ENCODE measurements around the gene CDHR3.
"Not testable (repeated sequence)": the region's sequence is repeated elsewhere in the genome, so short reads cannot be mapped to it uniquely, and the experiment has no call there.

Gene CDHR3

DNA sequence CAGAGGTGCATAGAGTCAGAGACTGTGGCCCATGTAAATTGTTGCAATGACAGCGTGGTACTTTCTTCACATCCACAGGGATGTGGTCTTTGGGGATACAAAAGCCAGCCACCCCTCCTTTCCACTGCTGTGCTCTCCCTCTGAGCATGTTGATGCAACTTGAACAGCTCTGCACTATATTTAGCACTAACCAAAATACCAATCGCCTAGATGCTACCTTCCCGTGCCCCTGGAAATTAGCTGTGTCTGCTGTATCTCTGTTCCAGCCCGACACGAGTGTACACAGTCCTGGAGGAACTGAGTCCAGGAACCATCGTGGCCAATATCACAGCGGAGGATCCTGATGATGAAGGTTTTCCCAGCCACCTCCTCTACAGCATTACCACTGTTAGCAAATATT lies 38.1 kb downstream of the CDHR3 start:
- DNase-seq: no peak

DNA sequence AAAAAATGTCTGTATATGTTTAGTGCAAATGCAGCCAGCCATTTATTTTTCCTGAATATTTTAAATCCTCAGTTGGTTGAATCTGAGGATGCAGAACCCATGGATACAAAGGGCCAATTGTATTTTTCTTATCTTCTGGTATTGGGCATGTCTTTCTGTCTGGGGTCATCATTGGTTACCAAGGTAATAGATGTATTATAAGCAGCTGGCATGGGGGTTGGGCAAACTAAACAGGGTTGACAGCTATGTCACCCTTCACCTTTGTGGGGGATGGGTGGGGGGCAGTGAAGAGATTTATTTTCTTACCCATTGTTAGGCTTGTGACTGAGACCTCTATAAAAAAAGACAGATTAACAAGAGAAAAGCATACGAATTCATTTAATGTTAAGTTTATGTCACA lies 38.8 kb downstream of the CDHR3 start:
- no peak for DNase-seq

DNA sequence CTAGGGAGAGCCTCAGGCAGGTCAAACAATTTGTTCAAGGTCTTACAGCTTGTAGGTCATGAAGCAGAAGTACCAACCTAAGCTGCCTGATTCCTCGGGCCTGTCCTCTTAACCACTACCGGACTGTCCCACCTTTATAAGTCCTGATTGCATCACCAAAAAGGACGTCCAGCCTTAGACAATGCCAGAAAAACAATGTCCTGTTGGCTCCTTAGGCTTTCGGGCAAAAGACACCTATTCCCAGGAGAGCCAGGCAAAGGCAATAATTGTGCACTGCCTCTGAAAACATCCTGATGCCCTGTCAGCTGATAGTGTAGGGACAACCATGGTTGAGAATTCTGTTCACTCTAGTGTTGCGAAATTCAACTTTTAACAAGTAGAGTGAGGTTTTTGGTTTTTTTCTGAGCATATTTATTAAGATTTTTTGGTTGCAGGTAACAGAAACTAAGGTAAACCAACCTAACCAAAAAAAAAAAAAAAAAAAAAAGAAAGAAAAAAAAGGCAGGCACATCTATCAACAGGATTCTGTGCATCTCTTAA lies 40.5 kb downstream of the CDHR3 start:
- no peak for DNase-seq

DNA sequence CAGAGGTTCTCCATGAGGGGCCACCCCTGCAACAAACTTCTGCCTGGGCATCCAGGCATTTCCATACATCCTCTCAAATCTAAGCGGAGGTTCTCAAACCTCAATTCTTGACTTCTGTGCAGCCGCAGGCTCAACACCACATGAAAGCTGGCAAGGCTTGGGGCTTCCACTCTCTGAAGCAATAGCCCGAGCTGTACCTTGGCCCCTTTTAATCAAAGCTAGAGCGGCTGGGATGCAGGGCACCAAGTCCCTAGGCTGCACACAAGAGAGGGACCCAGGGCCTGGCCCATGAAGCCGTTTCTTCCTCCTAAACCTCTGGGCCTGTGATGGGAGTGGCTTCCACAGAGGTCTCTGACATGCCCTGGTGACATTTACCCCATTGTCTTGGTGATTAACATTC lies 43.8 kb downstream of the CDHR3 start:
- DNase-seq: no peak

DNA sequence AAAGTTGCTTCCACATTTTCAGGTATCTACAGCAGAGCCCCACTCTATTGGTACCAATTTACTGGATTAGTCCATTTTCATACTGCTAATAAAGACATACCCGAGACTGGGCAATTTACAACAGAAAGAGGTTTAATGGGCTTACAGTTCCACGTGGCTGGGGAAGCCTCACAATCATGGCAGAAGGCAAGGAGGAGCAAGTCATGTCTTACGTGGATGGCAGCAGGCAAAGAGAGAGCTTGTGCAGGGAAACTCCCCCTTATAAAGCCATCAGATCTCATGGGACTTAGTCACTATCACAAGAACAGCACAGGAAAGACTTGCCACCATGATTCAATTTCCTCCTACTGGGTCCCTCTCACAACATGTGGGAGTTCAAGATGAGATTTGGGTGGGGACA lies 44.7 kb downstream of the CDHR3 start:
- DNase-seq: not testable (repeated sequence)

DNA sequence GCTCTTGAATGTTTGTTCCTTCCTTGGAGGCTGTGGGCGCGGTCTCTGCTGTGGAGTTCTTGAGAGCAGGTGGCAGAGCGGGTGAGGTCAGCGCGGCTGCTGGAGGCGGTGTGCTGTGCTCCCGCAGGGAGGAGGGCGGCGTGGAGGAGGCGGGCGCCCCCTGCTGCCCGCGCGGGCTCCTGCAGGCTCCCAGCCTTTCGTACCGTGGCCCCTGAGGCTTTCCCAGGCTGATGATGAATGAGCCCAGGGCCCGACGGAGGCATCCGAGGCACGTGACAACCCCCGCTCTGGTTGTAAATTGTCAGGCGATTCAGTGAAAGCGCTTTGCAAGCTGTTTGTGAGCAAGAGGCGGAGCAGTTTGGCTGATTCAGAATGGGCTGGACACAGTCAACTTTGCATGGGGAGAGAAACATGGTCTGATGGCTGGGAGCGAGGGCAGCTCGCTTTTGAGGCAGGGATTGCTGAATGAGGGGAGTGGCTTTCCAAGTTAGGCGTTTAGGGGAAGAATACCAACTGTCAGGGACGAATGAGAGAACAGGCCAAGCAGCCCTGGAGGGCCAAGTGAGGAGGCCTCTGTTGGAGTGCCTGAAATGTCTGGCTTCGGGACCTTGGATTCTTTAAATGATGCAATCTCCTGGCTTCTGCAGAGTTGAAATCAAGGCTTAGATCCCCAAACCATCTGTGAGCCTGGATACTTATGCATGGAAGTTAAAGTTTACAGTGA lies 46.6 kb downstream of the CDHR3 start:
- peak; percentile 79 to 81 for DNase-seq

DNA sequence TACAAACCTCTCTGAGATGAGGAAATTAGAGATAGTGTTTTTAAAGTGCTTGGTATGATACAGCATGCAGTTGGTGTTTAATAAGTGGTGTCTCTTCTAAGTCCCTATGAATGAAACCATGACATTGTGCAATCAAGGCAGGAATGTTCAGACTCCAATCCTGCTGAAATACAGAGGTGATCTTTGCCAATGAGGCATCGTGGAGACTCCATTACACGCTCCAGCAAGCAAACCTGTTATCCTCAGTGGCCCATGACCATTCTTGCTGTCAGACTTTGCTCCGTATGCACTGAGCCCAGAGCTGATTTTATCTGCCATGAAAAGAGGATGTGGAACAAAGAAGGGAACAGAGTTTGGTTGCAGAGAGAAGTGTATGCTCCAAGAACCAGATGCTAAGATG lies 47.3 kb downstream of the CDHR3 start:
- DNase-seq: no peak

DNA sequence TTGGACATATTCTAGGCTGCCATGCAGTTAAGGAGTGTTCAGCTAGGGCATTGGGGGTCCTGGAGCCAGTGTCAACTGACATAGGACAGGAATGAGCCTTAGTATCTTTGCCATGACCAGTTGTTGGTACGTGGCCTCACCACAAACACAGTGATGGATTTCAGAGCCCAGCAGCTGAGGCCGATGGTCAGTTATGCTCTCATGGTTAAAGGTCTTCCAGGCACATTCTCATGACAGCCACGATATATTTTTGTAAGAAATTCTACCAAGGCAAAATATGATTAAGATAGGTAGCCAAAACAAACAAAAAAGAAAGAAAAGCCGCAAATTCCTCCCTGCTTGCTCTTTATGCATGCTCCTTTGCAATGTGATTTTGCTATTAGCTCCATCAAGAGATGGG lies 47.8 kb downstream of the CDHR3 start:
- no peak for DNase-seq

DNA sequence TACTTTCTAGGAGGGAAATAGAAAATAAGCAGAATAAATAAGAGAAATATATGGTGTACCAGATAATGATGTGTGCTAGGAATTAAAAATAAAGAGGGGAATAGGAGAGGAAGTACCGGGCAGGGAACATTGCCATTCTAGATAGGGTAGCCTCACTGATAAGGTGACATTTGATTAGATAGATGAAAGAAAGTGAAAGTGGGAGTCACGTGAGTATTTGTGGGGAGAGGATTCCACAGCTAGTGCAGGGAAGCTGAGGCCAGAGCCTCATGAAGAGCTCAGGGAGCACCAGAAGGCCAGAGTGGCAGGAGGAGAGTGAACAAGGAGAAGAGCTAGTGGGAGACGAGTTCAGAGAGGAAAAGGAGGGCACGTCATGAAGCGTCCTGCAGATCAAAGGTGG lies 49.1 kb downstream of the CDHR3 start:
- DNase-seq: no peak

DNA sequence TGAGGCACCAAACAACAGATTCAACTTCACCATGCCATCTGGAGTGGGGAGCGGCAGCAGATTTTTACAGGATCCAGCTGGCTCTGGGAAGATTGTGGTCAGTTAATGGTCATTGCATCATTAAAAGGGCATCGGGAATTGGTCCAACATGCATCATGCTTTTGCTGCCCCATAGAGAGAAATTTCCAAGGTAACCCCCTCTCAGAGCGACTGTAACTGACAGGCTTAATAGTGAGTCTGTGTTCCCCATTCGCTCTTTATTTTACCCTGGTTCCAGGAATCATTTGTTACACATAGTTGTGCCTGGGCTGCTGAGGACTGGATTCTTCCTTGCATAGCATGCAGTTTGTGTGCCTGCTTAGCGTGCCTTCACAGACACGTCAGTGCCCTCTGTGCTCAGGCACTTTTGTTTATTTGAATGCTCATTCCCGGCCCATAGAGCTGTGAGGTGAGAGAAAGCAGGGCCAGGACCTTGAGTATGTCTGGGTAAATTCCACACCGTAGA lies 49.9 kb downstream of the CDHR3 start:
- no peak for DNase-seq

DNA sequence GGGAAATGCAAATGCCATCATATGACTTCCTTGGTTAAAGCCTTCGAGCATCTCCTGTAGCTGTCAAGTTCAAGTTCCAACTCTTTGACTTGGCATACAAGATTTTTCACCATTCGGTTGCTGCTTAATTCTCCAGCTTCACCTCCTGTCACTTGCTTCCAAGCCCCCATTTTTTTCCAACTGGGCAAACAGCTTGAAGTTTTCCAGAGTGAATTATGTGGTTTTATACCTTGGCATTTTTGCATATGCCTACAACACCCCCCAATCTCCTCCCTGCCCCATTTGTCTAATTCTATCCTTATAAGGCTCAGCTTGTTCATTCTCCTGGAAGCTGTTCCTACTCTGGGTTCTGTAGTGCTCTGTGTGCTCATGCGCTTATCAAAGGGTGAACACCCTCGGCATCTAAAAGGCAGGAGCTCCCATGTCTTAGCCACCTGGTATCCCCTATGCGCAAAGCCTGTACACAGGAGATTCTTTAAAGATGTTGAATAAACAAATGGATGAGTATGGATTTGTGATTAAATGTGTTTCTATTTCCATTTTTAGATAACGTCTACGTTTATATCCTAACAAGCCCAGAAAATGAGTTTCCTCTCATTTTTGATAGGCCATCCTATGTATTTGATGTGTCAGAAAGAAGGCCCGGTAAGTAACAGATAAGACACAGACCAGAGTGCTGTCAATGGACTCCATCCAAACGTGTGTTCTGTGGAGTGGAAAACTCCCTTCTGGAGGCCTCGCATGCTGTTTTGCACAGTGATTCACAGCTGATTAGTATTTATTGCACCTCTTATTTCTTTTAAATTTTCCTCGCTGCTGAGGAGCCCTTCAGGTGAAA lies 52.5 kb downstream of the CDHR3 start:
- no peak for DNase-seq

DNA sequence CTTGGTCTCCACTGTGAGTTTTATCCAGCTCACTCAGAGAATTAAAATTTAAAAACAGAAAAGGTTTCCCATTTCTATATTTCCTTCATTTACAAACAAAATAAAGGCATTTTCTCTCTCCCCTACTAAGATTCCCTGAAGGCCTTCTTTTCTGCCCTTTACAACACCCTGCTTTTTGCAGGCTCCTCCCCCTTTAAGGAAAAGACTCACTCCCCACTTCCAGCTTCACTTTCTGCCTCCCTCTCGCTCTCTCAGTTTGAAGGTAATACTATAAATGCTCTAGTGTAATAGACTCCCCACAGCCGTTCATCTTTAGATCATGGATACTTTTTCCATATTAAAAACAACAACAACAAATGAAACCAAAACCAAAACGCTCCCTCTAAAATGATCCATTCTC lies 53.3 kb downstream of the CDHR3 start:
- no peak for DNase-seq

DNA sequence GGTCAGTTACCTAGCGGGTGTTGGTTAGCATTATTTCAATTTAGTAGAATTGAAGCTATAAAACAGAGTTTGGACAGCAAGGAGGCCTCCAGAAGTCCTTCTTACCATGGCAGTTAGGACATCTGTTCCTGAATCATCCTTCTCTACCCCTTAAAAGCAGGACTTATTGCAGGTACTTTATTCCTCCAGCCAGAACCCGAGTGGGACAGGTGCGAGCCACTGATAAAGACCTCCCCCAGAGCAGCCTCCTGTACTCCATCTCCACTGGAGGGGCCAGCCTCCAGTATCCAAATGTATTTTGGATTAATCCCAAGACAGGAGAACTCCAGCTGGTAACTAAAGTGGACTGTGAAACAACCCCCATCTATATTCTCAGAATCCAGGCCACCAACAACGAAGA lies 54.6 kb downstream of the CDHR3 start:
- no peak for DNase-seq

DNA sequence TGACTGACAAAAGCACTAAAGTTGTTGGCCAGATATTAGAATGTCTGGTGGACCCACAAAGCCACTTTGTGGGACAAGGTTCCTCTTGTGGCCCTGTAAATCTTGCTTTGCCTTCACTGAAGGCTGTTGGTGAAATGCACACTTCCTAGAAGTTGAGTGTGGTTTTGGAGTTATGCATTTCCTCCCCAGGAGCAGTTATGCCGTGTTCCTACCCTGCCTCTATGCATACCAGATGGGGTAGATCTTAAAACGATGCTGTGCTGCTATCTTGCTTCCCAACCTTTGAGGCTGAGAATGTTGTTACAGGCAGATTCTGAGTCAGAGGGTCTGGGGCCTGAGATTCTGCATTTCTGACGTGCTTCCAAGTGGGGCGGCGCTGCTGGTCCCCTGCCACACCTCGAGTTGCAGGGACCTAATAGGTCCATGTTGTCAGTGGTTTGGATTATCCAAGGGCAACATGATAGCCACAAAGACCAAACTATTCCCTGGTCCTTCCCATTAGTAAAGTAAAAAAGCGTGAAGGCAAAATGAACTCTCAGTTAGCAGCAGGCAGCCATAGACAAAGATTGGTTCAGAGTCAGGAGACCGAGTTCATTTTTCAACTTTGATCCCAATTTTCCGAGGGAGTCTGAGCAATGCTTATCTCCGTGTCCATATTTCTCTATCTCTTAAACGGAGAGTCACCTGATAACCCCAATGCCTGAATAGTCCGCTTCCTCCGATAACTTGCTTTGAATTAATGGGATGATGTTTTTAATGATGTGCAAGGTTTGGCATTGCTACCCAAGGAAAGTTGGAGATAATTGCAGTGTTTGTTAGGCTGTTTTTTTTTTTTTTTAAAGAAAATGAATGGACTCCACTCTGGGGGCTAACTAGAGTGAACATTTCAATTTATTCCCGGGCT lies 55.8 kb downstream of the CDHR3 start:
- no peak for DNase-seq

DNA sequence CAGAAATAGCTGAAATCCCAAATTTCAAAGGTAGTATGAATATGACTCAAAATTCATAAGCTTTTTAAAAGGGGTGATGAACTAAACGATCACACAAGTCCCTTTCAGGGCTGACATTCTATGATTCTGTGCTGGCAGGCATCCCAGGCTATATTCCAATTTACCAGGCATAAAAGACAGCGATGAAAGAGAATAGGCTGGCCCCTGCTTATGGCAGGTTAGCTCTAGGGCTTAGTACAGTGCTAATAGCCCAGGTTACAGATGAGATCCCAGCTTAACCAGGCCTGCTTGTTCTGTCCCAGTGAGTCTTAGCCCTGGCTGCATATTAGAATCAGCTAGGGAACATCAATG lies 56.4 kb downstream of the CDHR3 start:
- no peak for DNase-seq

DNA sequence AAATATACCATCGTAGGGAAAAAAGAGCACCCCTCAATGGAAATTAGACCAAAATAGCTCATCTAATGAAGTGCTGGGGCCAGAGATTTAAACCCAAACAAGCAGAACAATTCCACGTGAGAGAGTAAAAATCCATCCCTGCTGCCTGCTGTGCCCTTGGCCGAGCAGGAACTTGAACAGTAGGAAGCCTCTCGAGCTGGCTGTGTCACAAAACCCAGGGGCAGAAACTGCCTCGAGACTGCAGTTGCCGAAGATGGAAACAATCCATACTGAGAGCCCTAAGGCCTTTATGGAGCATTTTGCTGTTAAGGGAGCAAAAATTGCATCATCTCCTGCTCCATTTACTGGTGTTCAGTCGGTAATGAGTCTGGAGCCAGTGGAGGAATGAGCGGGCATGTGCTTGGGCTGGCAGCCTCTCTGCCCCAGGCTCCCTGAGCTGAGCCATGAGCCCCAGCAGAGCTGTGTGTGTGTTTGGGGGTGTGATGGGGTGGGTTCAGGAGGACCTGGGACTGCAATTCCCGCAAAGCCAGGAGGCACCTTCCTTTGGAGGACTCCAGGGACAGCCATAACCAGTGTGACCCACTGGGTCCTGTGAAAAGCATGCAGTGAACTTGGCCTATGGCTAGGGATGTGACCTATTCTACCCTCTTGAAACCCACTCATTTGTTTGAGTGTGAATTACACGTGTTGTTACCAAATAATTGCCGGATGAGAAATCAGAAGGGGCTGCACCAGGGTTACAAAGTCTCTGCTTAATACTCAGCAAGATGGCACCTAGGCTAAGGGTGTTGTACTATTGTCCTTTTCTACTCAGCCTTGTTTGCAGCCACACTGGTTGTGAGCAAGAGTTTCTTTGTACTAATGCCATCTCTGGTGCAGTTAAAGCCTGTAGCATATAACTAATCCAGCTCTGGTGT lies 58.3 kb downstream of the CDHR3 start:
- DNase-seq: no peak

DNA sequence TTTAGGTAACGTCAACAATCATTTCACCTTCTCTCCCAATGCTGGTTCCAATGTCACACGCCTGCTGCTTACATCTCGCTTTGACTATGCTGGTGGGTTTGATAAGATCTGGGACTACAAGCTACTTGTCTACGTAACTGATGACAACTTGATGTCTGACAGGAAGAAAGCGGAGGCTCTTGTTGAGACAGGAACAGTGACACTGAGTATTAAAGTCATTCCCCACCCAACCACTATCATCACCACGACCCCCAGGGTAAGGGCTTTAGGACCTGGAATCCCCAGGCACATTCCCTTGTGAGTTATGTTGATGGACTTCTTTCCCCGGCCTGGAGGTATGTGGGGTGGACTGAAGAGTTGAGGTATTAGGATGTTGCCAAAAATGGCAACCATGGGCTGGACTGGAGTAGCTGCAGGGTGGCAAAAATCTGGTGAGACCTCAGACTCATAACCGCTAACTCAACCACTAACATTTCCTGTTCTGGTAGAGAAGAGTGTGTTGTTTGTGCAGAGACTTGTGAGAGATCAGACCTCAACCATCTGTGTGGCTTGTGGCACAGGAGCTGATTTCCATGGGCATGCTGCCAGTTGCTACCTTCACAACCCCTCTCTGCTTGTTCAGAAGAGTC lies 59.2 kb downstream of the CDHR3 start:
- DNase-seq: peak in 1 of 2 experiments; percentile 49

DNA sequence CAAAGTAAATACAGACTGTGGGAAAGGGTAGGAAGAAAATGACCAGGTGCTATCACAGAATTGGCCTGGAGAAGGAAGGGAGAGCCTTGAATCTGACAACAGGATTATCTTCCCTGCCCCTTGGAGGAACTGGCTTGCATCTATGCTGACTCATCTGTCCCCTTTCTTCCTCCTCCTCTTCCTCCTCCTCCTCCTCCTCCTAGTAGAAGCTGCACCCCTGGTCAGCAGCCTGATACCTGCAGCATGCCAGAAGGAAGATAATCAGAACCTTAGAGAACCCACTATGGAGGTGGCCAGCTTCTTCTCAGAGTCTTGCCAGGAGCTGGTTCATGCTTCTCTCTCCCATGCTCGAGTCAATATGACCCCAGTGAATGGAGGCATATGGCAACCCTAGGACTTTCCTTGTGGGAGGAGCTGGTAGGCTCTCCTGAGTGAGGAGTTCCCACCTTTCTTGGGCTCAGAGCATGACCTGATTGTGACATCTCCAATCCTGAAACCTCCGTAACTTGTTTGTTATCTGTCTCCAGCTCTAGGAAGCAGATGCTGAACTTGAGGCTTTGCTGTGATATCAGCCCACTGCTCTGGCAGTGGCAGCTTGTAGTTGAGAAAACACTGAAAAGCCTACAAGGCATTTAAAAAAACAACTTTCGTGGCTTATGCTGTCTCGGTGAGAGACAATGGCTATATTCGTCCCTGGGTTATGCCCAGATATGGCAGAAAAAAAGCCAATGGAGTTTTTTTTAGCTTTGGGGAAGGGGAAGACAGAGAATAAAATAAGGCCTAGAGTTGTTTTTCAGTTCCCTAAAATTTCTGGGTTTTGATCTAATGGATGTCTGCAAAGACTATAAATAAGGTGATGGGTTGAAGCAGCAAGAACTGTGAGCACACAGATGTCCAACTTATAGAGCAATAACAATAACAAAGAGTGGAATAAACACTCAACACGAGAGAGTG lies 60.6 kb downstream of the CDHR3 start:
- no peak for DNase-seq

DNA sequence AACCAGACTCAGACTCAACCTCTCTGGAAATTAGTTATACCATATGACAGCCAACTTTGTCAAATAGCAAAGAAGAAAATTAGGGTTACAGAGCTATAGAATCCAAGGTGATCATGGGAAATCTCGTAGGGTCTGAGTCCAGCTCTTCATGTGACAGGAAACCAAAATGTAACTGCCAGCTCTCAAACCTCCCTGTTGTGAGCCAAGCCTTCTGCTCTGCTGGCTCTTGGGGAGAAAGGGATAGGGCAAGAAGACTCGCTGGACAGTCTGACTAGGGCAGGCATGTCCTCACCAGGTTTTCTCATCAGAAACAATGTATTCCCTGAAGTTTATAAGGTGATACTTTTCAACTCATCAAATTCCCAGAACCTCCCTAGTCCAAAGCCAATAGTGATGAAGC lies 63.0 kb downstream of the CDHR3 start:
- no peak for DNase-seq

DNA sequence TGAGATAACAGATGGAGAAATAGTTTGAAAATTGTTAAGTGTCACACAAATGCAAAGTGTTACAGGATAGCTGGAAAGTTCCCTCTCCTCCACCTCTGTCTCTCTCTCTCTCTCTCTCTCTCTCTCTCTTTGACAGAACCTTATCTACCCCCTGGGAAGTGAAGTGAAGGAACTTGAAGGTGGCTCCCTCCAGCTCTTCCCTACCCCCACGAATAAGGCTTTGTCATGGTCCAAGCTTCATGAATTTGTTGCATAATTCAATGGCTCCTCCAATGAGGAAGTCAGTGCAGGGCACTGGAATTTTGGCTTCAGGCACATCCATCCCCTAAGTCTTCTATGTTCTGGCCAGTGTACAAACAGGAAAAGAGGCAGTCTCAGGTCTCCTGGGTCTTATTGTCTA lies 66.4 kb downstream of the CDHR3 start:
- no peak for DNase-seq
